ENCODE data around the gene BICC1.

The BICC1 gene

DNA sequence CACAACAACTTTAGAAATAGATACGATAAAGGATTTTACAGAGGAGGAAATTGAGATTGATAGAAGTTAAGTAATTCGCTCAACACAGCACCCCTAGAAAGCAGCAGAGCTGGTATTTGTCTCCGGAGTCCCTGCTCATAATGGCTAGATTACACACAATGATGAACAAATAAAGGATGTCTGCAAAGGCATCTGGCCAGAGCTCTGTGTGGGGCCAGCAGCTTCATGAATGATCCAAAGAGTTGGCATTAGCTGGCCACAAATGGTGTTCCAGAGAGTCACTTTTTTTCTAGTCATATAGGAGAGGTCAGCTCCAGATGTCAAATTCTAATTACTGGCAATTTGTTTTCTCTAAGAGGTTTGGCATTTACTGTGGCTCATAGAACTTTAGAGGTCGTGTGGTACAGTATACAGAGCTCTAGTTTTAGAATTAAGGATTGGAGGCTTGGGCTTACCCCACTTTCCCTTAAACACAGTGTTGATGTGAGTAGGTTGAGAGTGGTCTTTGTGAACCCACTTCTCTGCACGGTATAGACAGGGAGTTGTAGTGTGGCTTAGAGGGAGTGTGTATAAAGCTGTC is 186.2 kb downstream of the BICC1 start:
- DNase-seq (ENCODE audit: low spot score) (no peak), ATAC-seq (ENCODE audit: low read depth) (no peak)
- no peaks in the 10 kb centered on the region for H3K9me3 ChIP-seq (ENCODE audit: severe bottlenecking)
- no peak overlapping the region for H3K27ac ChIP-seq (ENCODE audit: poor library complexity, severe bottlenecking)
- H3K4me3 ChIP-seq (ENCODE audit: severe bottlenecking), result no peak overlapping the region
- no peaks in the 10 kb centered on the region for H3K36me3 ChIP-seq (ENCODE audit: low read depth)
- no peaks in the 10 kb centered on the region for H3K27me3 ChIP-seq (ENCODE audit: insufficient read depth, poor library complexity, severe bottlenecking)
- H3K4me1 ChIP-seq (ENCODE audit: insufficient read depth, poor library complexity, severe bottlenecking), result peaks cover 18% of the 10 kb centered on the region
- TF ChIP-seq, protein P1, sequence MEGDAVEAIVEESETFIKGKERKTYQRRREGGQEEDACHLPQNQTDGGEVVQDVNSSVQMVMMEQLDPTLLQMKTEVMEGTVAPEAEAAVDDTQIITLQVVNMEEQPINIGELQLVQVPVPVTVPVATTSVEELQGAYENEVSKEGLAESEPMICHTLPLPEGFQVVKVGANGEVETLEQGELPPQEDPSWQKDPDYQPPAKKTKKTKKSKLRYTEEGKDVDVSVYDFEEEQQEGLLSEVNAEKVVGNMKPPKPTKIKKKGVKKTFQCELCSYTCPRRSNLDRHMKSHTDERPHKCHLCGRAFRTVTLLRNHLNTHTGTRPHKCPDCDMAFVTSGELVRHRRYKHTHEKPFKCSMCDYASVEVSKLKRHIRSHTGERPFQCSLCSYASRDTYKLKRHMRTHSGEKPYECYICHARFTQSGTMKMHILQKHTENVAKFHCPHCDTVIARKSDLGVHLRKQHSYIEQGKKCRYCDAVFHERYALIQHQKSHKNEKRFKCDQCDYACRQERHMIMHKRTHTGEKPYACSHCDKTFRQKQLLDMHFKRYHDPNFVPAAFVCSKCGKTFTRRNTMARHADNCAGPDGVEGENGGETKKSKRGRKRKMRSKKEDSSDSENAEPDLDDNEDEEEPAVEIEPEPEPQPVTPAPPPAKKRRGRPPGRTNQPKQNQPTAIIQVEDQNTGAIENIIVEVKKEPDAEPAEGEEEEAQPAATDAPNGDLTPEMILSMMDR (IDR thresholded peaks at IDR 0.05; ENCODE audit: poor library complexity, severe bottlenecking), result no peak

DNA sequence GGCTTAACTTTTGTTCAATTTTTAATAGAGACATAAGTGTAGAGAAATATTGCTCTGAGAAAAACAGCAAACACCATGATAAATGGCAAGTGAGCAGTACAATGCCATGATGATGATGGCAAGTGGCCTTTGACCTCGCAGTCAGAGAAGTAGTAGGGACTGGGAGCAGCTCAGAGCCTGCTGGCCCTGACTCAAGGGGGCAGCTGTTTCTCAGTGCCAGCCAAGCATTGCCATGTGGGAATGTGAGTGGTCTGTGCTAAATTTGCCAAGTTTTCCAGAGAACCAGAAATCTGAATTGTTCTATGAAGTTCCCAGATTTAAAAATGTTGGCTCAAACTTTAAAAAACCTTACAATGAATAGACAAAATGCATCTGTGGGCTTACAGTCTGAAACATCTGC is 187.9 kb downstream of the BICC1 start:
- Histone ChIP-seq H3K4me3 (ENCODE audit: severe bottlenecking) (no peak overlapping the region), H3K4me1 (ENCODE audit: insufficient read depth, poor library complexity, severe bottlenecking) (peaks cover 18% of the 10 kb centered on the region), H3K36me3 (ENCODE audit: low read depth) (no peaks in the 10 kb centered on the region), H3K27ac (ENCODE audit: poor library complexity, severe bottlenecking) (no peak overlapping the region), H3K9me3 (ENCODE audit: severe bottlenecking) (no peaks in the 10 kb centered on the region), H3K27me3 (ENCODE audit: insufficient read depth, poor library complexity, severe bottlenecking) (no peaks in the 10 kb centered on the region)
- ATAC-seq (ENCODE audit: low read depth) (no peak), DNase-seq (ENCODE audit: low spot score) (no peak)
- TF ChIP-seq, protein P1 (IDR thresholded peaks at IDR 0.05; ENCODE audit: poor library complexity, severe bottlenecking), result no peak

DNA sequence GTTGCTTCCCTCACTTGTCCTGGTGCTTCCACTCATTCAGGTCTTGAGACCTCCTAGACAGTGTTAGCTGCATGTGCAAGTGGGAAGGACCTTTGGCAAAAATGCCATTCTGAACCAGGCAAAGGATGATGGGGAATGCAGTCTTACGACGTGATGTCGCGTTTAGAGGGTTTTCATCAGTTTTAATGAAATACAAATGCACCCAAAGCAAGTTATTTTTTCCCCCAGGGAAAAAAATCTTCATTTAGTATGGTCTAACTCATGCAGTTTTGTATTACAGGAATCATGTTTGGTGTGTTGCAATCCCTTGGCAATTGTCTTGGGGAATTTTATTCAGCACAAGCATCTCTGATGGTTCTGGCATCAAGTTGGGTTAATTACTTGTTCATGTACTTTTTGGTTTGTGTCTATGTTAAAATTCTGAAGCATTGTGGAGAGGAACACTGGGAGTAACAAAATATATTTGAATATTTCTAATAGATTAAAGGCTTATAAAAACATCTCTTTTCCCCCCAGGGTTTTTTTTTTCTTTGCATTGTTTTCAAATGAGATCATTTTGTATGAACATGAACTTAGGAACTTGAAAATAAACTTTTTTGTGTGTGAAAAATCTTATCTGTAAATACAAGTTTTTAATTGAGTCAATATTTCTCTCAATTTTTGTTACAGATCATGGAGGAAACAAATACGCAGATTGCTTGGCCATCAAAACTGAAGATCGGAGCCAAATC is 188.9 kb downstream of the BICC1 start:
- ATAC-seq (ENCODE audit: low read depth) (peak; percentile 57; the same call in 2 of the 3 replicates), DNase-seq (ENCODE audit: low spot score) (no peak)
- Histone ChIP-seq H3K27me3 (ENCODE audit: insufficient read depth, poor library complexity, severe bottlenecking) (no peaks in the 10 kb centered on the region), H3K4me1 (ENCODE audit: insufficient read depth, poor library complexity, severe bottlenecking) (peaks cover 18% of the 10 kb centered on the region), H3K4me3 (ENCODE audit: severe bottlenecking) (no peak overlapping the region), H3K36me3 (ENCODE audit: low read depth) (no peaks in the 10 kb centered on the region), H3K27ac (ENCODE audit: poor library complexity, severe bottlenecking) (peak overlapping the region; percentile 28), H3K9me3 (ENCODE audit: severe bottlenecking) (no peaks in the 10 kb centered on the region)
- TF ChIP-seq, protein P1 (IDR thresholded peaks at IDR 0.05; ENCODE audit: poor library complexity, severe bottlenecking), result no peak

DNA sequence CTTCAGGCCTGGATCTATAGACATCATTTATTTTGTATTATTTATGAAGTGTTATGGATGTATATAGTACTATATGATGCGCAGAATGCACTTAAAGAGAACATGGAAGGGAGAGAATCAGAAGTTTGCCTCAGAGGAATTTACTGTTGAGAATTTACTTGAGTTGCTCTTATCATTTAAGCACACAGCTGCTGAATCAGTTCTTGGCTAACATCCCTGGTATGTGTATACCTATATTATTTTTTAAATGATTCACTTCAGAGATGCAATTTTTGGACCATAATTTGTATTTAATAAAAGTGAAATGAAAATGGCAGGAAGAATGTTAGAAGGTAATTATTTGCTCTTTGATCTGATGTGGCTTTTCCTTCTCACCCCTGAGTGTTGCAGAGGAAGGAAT is 191.6 kb downstream of the BICC1 start:
- no peak for ATAC-seq (ENCODE audit: low read depth)
- Histone ChIP-seq H3K27me3 (ENCODE audit: insufficient read depth, poor library complexity, severe bottlenecking) (no peaks in the 10 kb centered on the region), H3K27ac (ENCODE audit: poor library complexity, severe bottlenecking) (no peak overlapping the region), H3K4me3 (ENCODE audit: severe bottlenecking) (no peak overlapping the region), H3K36me3 (ENCODE audit: low read depth) (no peaks in the 10 kb centered on the region), H3K4me1 (ENCODE audit: insufficient read depth, poor library complexity, severe bottlenecking) (peaks cover 18% of the 10 kb centered on the region), H3K9me3 (ENCODE audit: severe bottlenecking) (no peaks in the 10 kb centered on the region)
- TF ChIP-seq, protein P1 (IDR thresholded peaks at IDR 0.05; ENCODE audit: poor library complexity, severe bottlenecking), result no peak
- DNase-seq (ENCODE audit: low spot score), result no peak

DNA sequence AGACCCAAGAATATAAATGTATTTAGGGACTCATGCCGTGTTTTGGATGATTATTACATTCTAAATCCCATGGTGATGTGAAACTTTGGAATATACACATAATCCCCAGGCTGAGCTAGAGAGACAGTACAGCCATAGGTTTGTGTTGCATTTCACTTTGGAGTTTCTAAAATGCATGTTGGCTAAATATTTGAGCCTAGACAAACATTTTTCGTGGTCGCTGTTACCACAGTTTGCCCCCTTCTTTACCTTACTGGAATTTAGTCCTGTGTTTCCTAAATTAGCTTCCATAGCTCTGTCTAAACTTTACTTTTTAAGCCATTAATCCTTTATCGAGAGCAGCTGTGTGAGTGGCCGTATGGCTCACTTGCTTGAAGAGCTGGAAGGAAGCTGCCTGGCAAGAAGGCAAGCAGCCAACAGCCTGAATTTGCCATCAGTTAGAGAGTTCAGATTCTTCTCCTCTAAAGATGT is 192.0 kb downstream of the BICC1 start:
- no peak for DNase-seq (ENCODE audit: low spot score)
- no peaks in the 10 kb centered on the region for H3K27me3 ChIP-seq (ENCODE audit: insufficient read depth, poor library complexity, severe bottlenecking)
- H3K4me1 ChIP-seq (ENCODE audit: insufficient read depth, poor library complexity, severe bottlenecking), result peaks cover 18% of the 10 kb centered on the region
- TF ChIP-seq, protein P1 (IDR thresholded peaks at IDR 0.05; ENCODE audit: poor library complexity, severe bottlenecking), result no peak
- no peaks in the 10 kb centered on the region for H3K36me3 ChIP-seq (ENCODE audit: low read depth)
- H3K27ac ChIP-seq (ENCODE audit: poor library complexity, severe bottlenecking), result no peak overlapping the region
- ATAC-seq (ENCODE audit: low read depth), result no peak
- H3K4me3 ChIP-seq (ENCODE audit: severe bottlenecking), result no peak overlapping the region
- H3K9me3 ChIP-seq (ENCODE audit: severe bottlenecking), result no peaks in the 10 kb centered on the region
